ENCODE results near the gene CFAP44. TPM values are rescaled to one million over a fixed set of nuclear protein-coding genes. Genes with fewer than 3 reads are reported as not detected.

Gene CFAP44
- total RNA-seq, 4 donors from 2014 or later, result 3.2 to 8.6 (median 3.8) TPM

- H3K27ac ChIP-seq, result no peak overlapping the region
- peaks cover 0 to 6% (median 0%) of the 10 kb centered on the region in 3 donors for H3K4me1 ChIP-seq
- WGBS, 2 donors (ENCODE audit: low coverage in 1 of 2), result 56 to 67% methylated on average over 3 of the region's 3 CpGs
- H3K4me3 ChIP-seq, result no peak overlapping the region
- H3K9me3 ChIP-seq, result no peaks in the 10 kb centered on the region
- no peaks in the 10 kb centered on the region for H3K27me3 ChIP-seq
- H3K36me3 ChIP-seq, result peaks cover 0 to 4% of the 10 kb centered on the region in 2 donors
- TF ChIP-seq POLR2AphosphoS5 (IDR thresholded peaks at IDR 0.05), result no peak
- TF ChIP-seq, protein P1, sequence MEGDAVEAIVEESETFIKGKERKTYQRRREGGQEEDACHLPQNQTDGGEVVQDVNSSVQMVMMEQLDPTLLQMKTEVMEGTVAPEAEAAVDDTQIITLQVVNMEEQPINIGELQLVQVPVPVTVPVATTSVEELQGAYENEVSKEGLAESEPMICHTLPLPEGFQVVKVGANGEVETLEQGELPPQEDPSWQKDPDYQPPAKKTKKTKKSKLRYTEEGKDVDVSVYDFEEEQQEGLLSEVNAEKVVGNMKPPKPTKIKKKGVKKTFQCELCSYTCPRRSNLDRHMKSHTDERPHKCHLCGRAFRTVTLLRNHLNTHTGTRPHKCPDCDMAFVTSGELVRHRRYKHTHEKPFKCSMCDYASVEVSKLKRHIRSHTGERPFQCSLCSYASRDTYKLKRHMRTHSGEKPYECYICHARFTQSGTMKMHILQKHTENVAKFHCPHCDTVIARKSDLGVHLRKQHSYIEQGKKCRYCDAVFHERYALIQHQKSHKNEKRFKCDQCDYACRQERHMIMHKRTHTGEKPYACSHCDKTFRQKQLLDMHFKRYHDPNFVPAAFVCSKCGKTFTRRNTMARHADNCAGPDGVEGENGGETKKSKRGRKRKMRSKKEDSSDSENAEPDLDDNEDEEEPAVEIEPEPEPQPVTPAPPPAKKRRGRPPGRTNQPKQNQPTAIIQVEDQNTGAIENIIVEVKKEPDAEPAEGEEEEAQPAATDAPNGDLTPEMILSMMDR (IDR thresholded peaks at IDR 0.05), result no peak
- ATAC-seq, result no peak
These were observed 3.9 kb downstream of the CFAP44 start for GRCh38 chr3:113437411-113437810.

DNA sequence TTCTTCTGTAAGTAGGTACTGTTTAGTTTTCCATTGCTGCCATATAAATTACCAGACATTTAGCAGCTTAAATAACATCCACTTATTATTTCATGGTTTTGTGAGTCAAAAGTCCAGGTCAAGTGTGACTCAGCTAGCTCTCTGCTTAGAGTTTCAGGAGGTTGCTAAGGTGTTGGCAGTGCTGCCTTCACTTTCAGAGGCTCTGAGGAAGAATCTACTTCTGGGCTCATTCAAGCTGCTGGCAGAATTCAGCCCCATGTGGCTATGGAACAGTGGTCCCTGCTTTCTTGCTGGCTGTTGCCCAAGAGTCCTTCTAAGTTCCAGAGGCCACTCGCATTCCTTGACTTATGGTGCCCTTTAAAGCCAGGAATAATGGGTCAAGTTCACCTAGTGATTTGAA is 4.5 kb downstream of the CFAP44 start:
- 86 to 100% methylated on average over 1 of the region's 1 CpG for WGBS, 2 donors (ENCODE audit: low coverage in 1 of 2)
- H3K27me3 ChIP-seq, result no peaks in the 10 kb centered on the region
- no peak for ATAC-seq

GRCh38 chr3:113431811-113432210 is 9.5 kb downstream of the CFAP44 start:
- WGBS, 2 donors (ENCODE audit: low coverage in 1 of 2), result 66 to 75% methylated on average over 1 to 2 of the region's 2 CpGs

More for the DNA sequence above, 4.5 kb downstream of the CFAP44 start:
- Histone ChIP-seq H3K9me3 (no peaks in the 10 kb centered on the region), H3K4me3 (no peak overlapping the region), H3K4me1 (peaks cover 0 to 6% (median 0%) of the 10 kb centered on the region in 3 donors), H3K36me3 (peaks cover 0 to 7% of the 10 kb centered on the region in 2 donors), H3K27ac (no peak overlapping the region)
- TF ChIP-seq POLR2AphosphoS5 (IDR thresholded peaks at IDR 0.05) (no peak), EP300 (IDR thresholded peaks at IDR 0.05) (no peak), POLR2A (IDR thresholded peaks at IDR 0.05) (no peak)
- TF ChIP-seq, protein P1 (IDR thresholded peaks at IDR 0.05), result no peak

DNA sequence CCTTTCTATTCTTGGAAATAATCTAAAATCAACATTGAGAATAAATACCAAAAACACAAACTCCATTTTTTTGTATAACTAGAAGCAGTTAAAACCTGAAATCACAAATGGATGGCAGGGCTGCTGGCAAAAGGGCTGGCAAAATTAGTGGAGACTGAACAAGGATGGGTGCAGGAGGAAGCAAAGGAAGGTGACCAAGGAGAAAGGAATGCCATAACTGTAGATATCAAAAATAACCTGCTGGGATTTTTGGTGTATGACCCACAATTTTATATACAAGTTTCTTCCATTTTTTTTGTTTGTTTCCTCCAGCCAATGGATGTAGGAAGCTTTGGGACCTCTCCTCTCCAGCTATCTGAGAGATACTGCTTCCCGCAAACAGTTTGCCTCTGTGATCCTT is 12.7 kb downstream of the CFAP44 start:
- no peaks in the 10 kb centered on the region for H3K27me3 ChIP-seq
- H3K9me3 ChIP-seq, result no peaks in the 10 kb centered on the region
- peaks cover 0 to 50% of the 10 kb centered on the region in 2 donors for H3K36me3 ChIP-seq
- no peak for TF ChIP-seq POLR2AphosphoS5 (IDR thresholded peaks at IDR 0.05)
- TF ChIP-seq POLR2A (IDR thresholded peaks at IDR 0.05), result no peak
- TF ChIP-seq, protein P1 (IDR thresholded peaks at IDR 0.05), result no peak
- TF ChIP-seq EP300 (IDR thresholded peaks at IDR 0.05), result no peak
- no peak overlapping the region for H3K4me3 ChIP-seq
- ATAC-seq, result no peak
- H3K4me1 ChIP-seq, result no peaks in the 10 kb centered on the region
- 94 to 100% methylated on average over 1 of the region's 1 CpG for WGBS, 2 donors (ENCODE audit: low coverage in 1 of 2)
- H3K27ac ChIP-seq, result no peak overlapping the region

More at GRCh38 chr3:113431811-113432210, 9.5 kb downstream of the CFAP44 start:
- no peak overlapping the region for H3K27ac ChIP-seq
- no peaks in the 10 kb centered on the region for H3K27me3 ChIP-seq
- no peaks in the 10 kb centered on the region for H3K9me3 ChIP-seq
- H3K36me3 ChIP-seq, result peaks cover 0 to 25% of the 10 kb centered on the region in 2 donors
- ATAC-seq, result no peak
- H3K4me1 ChIP-seq, result no peaks in the 10 kb centered on the region
- TF ChIP-seq POLR2A (IDR thresholded peaks at IDR 0.05), result no peak
- TF ChIP-seq POLR2AphosphoS5 (IDR thresholded peaks at IDR 0.05), result no peak
- TF ChIP-seq EP300 (IDR thresholded peaks at IDR 0.05), result no peak
- TF ChIP-seq, protein P1 (IDR thresholded peaks at IDR 0.05), result no peak
- no peak overlapping the region for H3K4me3 ChIP-seq

DNA sequence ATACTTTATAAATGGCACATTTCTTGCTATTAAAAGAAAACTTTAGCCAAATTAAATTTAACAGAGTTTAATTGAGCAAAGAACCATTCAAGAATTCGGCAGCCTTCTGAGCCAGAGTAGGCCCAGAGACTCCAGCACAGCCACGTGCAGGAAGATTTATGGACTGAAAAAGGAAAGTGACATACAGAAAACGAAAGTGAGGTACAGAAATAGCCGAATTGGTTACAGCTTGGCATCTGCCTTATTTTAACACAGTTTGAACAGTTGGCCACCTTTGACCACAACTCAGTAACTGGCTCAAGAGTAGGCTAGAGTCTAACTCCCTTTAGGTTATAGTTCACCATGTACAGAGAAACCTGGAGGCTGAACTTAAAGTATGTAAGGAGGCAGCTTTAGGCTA is 17.6 kb downstream of the CFAP44 start:
- Histone ChIP-seq H3K27ac (no peak overlapping the region), H3K27me3 (no peaks in the 10 kb centered on the region), H3K4me1 (no peaks in the 10 kb centered on the region), H3K9me3 (no peaks in the 10 kb centered on the region), H3K36me3 (peaks cover 0 to 40% of the 10 kb centered on the region in 2 donors), H3K4me3 (no peak overlapping the region)
- 35 to 60% methylated on average over 4 of the region's 4 CpGs for WGBS, 2 donors (ENCODE audit: low coverage in 1 of 2)
- TF ChIP-seq, protein P1 (IDR thresholded peaks at IDR 0.05), result no peak
- TF ChIP-seq POLR2A (IDR thresholded peaks at IDR 0.05) (no peak), POLR2AphosphoS5 (IDR thresholded peaks at IDR 0.05) (no peak), EP300 (IDR thresholded peaks at IDR 0.05) (no peak)
- no peak for ATAC-seq
